Tibial artery (tissue), 4 donors: ENCODE data around the gene MYORG.
"Not testable (repeated sequence)": the region's sequence is repeated elsewhere in the genome, so short reads cannot be mapped to it uniquely, and the experiment has no call there.

Experiments
- DNase-seq, 2 donors: peaks; one replicate each; pipeline ENCODE4 v3.0.0-alpha.2; 2019
- H3K27ac ChIP-seq, 2 donors: fragments of 200-600 bp; sonication (generic) in 1 of 2; 1 replicate in 1 of 2; 2 replicates in 1 of 2; pipeline ENCODE4 v1.5.1; 2018 to 2019; ENCODE audit warnings: mild to moderate bottlenecking in 1 of 2
- H3K27me3 ChIP-seq, 2 donors: fragments of 200-600 bp; sonication (generic) in 1 of 2; one replicate each; pipeline versions ENCODE4 v1.5.1 to v1.6.0; 2016 to 2019
- H3K36me3 ChIP-seq, 3 donors: fragments of 200-600 bp; sonication (generic) in 2 of 3; one replicate each; pipeline ENCODE4 v1.5.1; 2016 to 2019; ENCODE audit warnings: mild to moderate bottlenecking in 2 of 3
- H3K4me1 ChIP-seq, 4 donors: fragments of 200-600 bp; sonication (generic) in 2 of 4; 1 replicate in 3 of 4; 2 replicates in 1 of 4; pipeline ENCODE4 v1.5.1; 2016 to 2019
- H3K4me3 ChIP-seq, 2 donors: fragments of 200-600 bp; sonication (generic) in 1 of 2; 1 replicate in 1 of 2; 2 replicates in 1 of 2; pipeline ENCODE4 v1.5.1; 2018 to 2019; ENCODE audit warnings: mild to moderate bottlenecking in 2 of 2
- H3K9me3 ChIP-seq, 3 donors: fragments of 200-600 bp; sonication (generic) in 1 of 3; one replicate each; pipeline ENCODE4 v1.5.1; 2016 to 2019
- intact Hi-C: fragments of 100-400 bp; cut with DNase I; formaldehyde crosslinking; loops from one replicate; pipeline ENCODE4 v1.15.0; 2023; ENCODE audit warnings: low total_unique reads
- TF ChIP-seq, protein P1 (sequence below), 2 experiments: fragments of 200-600 bp in 1 of 2; fragments of 450-650 bp in 1 of 2; IDR thresholded peaks; one replicate each; pipeline ENCODE4 v1.5.1; 2017 to 2019; ENCODE audit warnings: antibody characterized with exemption in 2 of 2, mild to moderate bottlenecking in 1 of 2, moderate library complexity in 1 of 2

MYORG gene

DNA sequence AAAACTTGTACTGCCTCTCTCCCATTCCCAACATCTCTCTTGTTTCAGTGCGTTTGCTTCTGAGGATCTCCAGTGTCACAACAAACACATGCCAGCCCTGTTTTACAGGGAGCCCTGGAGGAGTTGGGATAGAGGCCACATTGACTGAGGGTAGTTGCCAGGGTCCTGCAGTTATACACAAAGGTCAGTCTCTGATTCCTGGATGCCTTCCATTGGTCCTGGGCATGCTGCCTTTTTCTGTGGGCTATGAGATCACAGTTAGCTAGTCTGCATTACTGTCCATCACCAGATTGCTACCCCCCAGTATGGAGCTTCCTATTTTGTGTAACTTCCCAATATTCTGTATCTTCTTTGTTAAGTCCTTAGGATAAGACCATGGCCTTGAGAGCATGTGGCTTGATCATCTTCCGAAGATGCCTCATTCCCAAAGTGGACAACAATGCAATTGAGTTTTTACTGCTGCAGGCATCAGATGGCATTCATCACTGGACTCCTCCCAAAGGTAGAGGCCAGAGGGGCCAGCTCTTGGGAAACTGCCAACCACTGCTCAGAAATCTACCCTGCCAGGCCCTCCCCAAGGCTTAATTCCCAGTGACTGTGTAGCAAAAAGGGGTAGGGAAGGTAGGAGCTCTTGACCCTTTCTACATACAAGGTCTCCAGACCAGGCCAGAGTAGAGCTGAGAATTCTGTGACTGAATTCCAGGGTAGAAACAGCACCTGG lies 37.9 kb downstream of the MYORG start:
- no peaks in the 10 kb centered on the region for H3K9me3 ChIP-seq
- H3K27me3 ChIP-seq: no peaks in the 10 kb centered on the region
- peaks cover 0 to 14% (median 1%) of the 10 kb centered on the region in 4 donors for H3K4me1 ChIP-seq
- no peak overlapping the region for H3K27ac ChIP-seq
- no peak for DNase-seq
- intact Hi-C loops: no loop called here
- peaks cover 22 to 54% (median 40%) of the 10 kb centered on the region in 3 donors for H3K36me3 ChIP-seq
- TF ChIP-seq, protein P1, sequence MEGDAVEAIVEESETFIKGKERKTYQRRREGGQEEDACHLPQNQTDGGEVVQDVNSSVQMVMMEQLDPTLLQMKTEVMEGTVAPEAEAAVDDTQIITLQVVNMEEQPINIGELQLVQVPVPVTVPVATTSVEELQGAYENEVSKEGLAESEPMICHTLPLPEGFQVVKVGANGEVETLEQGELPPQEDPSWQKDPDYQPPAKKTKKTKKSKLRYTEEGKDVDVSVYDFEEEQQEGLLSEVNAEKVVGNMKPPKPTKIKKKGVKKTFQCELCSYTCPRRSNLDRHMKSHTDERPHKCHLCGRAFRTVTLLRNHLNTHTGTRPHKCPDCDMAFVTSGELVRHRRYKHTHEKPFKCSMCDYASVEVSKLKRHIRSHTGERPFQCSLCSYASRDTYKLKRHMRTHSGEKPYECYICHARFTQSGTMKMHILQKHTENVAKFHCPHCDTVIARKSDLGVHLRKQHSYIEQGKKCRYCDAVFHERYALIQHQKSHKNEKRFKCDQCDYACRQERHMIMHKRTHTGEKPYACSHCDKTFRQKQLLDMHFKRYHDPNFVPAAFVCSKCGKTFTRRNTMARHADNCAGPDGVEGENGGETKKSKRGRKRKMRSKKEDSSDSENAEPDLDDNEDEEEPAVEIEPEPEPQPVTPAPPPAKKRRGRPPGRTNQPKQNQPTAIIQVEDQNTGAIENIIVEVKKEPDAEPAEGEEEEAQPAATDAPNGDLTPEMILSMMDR (IDR thresholded peaks at IDR 0.05): no peak
- no peak overlapping the region for H3K4me3 ChIP-seq

DNA sequence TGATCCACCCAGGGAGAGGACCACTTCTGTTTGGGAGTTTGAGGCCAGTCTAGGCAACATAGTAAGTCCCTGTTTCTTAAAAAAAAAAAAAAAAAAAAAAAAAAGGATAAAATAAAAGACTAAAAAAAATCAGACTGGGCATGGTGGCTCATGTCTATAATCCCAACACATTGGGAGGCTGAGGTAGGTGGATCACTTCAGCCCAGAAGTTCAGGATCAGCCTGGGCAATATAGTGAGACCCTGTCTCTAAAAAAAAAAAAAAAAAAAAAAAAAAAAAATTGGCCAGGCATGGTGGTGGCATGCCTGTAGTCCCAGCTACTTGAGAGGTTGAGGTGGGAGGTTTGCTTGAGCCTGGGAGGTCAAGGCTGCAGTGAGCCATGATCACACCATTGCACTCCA lies 38.6 kb downstream of the MYORG start:
- H3K36me3 ChIP-seq: peaks cover 22 to 46% (median 40%) of the 10 kb centered on the region in 3 donors
- DNase-seq, H3K9me3 ChIP-seq, H3K4me1 ChIP-seq, H3K27me3 ChIP-seq, H3K4me3 ChIP-seq, intact Hi-C loops, H3K27ac ChIP-seq: not testable (repeated sequence)

DNA sequence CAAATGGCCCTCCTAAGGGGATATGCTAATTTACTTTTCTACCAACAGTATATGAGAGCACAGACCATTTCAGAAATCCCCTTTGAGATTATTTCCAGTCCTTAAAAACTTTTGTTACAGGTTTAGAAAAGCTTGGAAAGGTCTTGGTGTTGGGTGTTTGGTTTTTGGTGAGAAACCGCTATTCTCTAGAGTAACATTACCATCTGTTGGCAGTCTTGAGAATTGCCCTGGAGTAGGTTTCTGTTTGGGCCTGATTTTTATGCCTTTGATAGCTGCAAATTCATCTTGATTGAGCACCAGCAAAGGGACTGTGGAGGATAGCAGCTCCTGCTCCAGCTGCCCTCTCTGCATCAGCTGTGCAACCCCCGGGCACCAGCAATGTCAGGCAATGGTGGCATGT lies 39.3 kb downstream of the MYORG start:
- H3K27ac ChIP-seq: no peak overlapping the region
- no peak overlapping the region for H3K4me3 ChIP-seq
- intact Hi-C loops: no loop called here
- H3K9me3 ChIP-seq: no peaks in the 10 kb centered on the region
- H3K4me1 ChIP-seq: peaks cover 0 to 6% (median under 1%) of the 10 kb centered on the region in 4 donors
- H3K27me3 ChIP-seq: no peaks in the 10 kb centered on the region
- DNase-seq: no peak
- TF ChIP-seq, protein P1 (IDR thresholded peaks at IDR 0.05): no peak
- H3K36me3 ChIP-seq: peaks cover 22 to 40% (median 40%) of the 10 kb centered on the region in 3 donors

DNA sequence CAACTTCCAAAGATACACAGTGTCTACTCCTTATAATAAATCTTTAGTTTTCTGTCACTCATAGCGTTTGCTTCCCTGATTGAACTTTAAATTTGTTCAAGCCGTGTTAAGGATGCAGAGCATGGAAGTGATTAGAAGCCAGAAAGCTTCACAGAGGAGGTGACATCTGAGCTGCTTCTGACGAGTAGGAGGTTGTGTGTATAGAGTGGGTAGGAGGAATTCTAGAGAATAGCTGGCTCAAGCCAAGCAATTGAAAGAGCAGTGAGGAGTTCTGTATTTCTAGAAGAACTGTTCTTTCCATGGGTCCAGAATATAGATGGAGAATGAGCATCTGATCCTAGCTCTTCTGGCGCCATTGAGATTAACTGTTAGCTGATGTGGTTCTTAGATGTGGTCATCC lies 41.3 kb downstream of the MYORG start:
- DNase-seq: no peak
- H3K27me3 ChIP-seq: no peaks in the 10 kb centered on the region
- H3K4me1 ChIP-seq: peaks cover 0 to 10% (median 3%) of the 10 kb centered on the region in 4 donors
- H3K9me3 ChIP-seq: no peaks in the 10 kb centered on the region
- H3K36me3 ChIP-seq: peaks cover 18 to 22% (median 19%) of the 10 kb centered on the region in 3 donors
- H3K27ac ChIP-seq: no peak overlapping the region
- no peak overlapping the region for H3K4me3 ChIP-seq
- intact Hi-C loops: no loop called here
- TF ChIP-seq, protein P1 (IDR thresholded peaks at IDR 0.05): no peak

DNA sequence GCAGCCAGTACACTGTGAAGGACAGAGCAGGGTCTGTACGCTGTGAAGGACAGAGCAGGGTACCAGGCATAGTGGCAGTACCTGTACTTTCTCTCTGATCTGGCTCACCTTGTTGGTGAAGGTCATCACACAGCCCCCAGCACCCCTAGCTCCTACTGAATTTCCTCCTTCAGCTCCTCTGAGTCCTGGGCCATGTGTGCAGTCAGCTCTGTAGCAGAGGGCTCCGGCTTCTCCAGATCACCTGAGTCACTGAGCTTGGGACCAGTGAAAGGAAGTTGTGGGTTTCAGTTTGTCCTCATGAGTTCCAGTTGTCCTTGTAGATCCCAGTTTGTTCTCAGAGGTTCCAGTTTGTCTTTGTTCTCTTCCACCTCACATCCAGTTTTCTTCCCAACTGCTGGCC lies 41.8 kb downstream of the MYORG start:
- Histone ChIP-seq H3K9me3 (no peaks in the 10 kb centered on the region), H3K4me3 (no peak overlapping the region), H3K36me3 (peaks cover 14 to 18% (median 16%) of the 10 kb centered on the region in 3 donors), H3K27me3 (no peaks in the 10 kb centered on the region), H3K4me1 (peaks cover 0 to 12% (median 8%) of the 10 kb centered on the region in 4 donors), H3K27ac (no peak overlapping the region)
- TF ChIP-seq, protein P1 (IDR thresholded peaks at IDR 0.05): no peak
- DNase-seq: no peak
- intact Hi-C loops: loop anchor here (5.0 kb wide), 1 partner anchor 257 kb away; no protein-coding TSS in a partner anchor

DNA sequence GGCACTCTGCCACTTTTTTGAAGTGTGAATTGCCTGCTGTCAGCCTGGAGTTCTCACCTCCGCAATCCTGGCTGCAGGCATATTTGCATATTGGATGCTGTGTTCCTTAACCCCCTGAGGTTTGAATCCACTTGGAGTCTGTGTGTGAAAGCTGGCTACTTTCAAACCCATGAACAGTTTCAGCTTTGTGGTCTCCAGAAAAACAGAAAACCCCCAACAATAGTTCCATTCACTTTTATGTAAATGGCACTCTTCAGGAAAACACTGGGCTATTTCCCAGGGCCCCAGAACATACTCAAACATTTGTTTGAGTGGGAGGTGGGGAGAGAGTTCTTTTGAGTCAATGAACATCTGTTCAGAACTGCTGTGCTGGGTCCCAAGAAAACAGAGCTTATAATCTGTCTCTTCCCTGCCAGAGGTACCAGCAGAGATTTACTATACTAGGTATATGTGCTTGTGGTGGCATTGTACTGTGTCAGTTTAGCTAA lies 42.3 kb downstream of the MYORG start:
- H3K27me3 ChIP-seq: no peaks in the 10 kb centered on the region
- H3K36me3 ChIP-seq: peaks cover 9 to 12% (median 10%) of the 10 kb centered on the region in 3 donors
- H3K4me1 ChIP-seq: peaks cover 0 to 12% (median 8%) of the 10 kb centered on the region in 4 donors
- TF ChIP-seq, protein P1 (IDR thresholded peaks at IDR 0.05): no peak
- intact Hi-C loops: loop anchor here (5.0 kb wide), 1 partner anchor 258 kb away; no protein-coding TSS in a partner anchor
- H3K9me3 ChIP-seq: no peaks in the 10 kb centered on the region
- no peak for DNase-seq
- no peak overlapping the region for H3K27ac ChIP-seq
- no peak overlapping the region for H3K4me3 ChIP-seq
